ENCODE measurements around the gene LIMA1. TPM values are rescaled to one million over a fixed set of nuclear protein-coding genes. Genes with fewer than 3 reads are reported as not detected.

The LIMA1 gene
- total RNA-seq, 1 donor from 2014 or later: 79.4 TPM

DNA sequence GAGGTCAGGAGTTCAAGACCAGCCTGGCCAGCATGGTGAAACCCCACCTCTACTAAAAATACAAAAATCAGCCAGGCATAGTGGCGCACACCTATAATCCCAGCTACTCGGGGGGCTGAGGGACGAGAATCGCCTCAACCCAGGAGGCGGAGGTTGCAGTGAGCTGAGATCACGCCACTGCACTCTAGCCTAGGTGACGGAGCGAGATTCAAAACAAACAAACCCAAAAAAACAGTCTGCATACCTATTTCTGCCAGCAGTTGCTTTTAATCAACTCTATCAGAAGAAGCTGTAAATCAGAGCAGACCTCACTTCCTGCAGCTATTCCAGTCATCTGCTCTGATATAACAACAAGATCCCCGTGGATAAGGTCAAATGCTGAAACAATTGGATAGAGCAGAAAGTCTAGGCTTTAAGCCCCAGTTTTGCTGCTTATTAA lies 50.5 kb downstream of the LIMA1 start:
- Histone ChIP-seq H3K4me3 (no peak overlapping the region), H3K4me1 (peaks cover 0 to 2% of the 10 kb centered on the region in 2 donors), H3K9me3 (no peaks in the 10 kb centered on the region), H3K27ac (no peak overlapping the region), H3K27me3 (no peaks in the 10 kb centered on the region), H3K36me3 (peaks cover 0 to 5% of the 10 kb centered on the region in 2 donors)
- intact Hi-C loops (cut with DNase I): no loop called here
- no peak for DNase-seq (ENCODE audit: low spot score in 2 of 2)
- TF ChIP-seq CTCF (IDR thresholded peaks at IDR 0.05): no peak

- Histone ChIP-seq H3K4me3 (no peak overlapping the region), H3K27me3 (no peaks in the 10 kb centered on the region), H3K9me3 (no peaks in the 10 kb centered on the region), H3K36me3 (peaks cover 0 to 5% of the 10 kb centered on the region in 2 donors), H3K4me1 (peaks cover 0 to 2% of the 10 kb centered on the region in 2 donors), H3K27ac (no peak overlapping the region)
- DNase-seq (ENCODE audit: low spot score in 2 of 2): no peak
- TF ChIP-seq CTCF (IDR thresholded peaks at IDR 0.05): no peak
- intact Hi-C loops (cut with DNase I): no loop called here
Observed at GRCh38 chr12:50232206-50232605, 51.1 kb downstream of the LIMA1 start.

- no peaks in the 10 kb centered on the region for H3K27me3 ChIP-seq
- no peaks in the 10 kb centered on the region for H3K9me3 ChIP-seq
- H3K4me3 ChIP-seq: no peak overlapping the region
- no peak for DNase-seq (ENCODE audit: low spot score in 2 of 2)
- peaks cover 0 to 2% of the 10 kb centered on the region in 2 donors for H3K4me1 ChIP-seq
- H3K27ac ChIP-seq: no peak overlapping the region
- peaks cover 0 to under 1% of the 10 kb centered on the region in 2 donors for H3K36me3 ChIP-seq
- intact Hi-C loops (cut with DNase I): no loop called here
- TF ChIP-seq CTCF (IDR thresholded peaks at IDR 0.05): no peak
Observed at GRCh38 chr12:50231346-50231745, 52.0 kb downstream of the LIMA1 start.

- Histone ChIP-seq H3K27me3 (no peaks in the 10 kb centered on the region), H3K4me3 (no peak overlapping the region), H3K9me3 (no peaks in the 10 kb centered on the region), H3K4me1 (peaks cover 0 to 2% of the 10 kb centered on the region in 2 donors), H3K27ac (no peak overlapping the region), H3K36me3 (no peaks in the 10 kb centered on the region)
- DNase-seq (ENCODE audit: low spot score in 2 of 2): no peak
- intact Hi-C loops (cut with DNase I): no loop called here
- no peak for TF ChIP-seq CTCF (IDR thresholded peaks at IDR 0.05)
Observed at GRCh38 chr12:50230217-50230616, 53.1 kb downstream of the LIMA1 start.

DNA sequence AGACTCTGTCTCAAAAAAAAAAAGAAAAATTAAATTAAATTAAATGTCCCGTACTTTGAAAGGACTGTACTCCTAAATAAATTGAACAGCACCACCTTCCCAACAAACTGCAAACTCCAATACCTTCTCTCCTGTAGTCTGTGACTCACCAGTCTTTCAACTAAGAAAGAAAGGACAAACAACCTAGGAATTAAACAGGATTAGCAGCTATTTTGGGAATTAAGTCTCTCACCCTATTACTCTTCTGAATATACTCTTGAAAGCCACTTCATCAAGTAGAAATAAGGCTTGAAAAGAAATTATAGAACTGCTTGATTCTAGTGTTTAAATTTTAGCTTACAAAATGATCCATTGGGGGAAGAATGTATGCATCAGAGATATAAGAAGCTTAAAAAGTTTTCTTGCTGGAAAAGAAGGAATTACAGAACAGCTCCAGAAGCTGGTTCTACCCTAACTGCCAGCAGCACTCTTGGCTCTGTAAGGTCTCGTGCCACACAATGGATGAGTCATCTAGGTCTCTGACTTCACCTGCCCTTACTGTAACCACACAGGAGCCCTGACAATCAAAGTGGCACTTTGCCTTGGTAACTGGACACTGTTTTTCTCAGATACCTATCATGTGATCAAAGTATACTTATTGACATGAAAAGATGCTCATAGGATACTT lies 59.2 kb downstream of the LIMA1 start:
- Histone ChIP-seq H3K36me3 (no peaks in the 10 kb centered on the region), H3K27ac (peak overlapping the region; percentile 80 to 84), H3K4me3 (no peak overlapping the region), H3K27me3 (no peaks in the 10 kb centered on the region), H3K9me3 (no peaks in the 10 kb centered on the region), H3K4me1 (peaks cover 0 to 17% of the 10 kb centered on the region in 2 donors)
- TF ChIP-seq CTCF (IDR thresholded peaks at IDR 0.05): no peak
- DNase-seq (ENCODE audit: low spot score in 2 of 2): no peak
- intact Hi-C loops (cut with DNase I): loop anchor here (10.0 kb wide), 1 partner anchor 181 kb away; the partner anchor contains the start of gene LARP4

Data from ascending aorta (tissue), 2 donors.